ENCODE results near the gene COG2.

GRCh38 chr1:230661976-230662375, 19.7 kb downstream of the COG2 start:
- TF ChIP-seq CTCF (IDR thresholded peaks at IDR 0.05): no peak
- no peak for TF ChIP-seq EP300 (IDR thresholded peaks at IDR 0.05)
- TF ChIP-seq POLR2AphosphoS5 (IDR thresholded peaks at IDR 0.05): no peak
- no peak for TF ChIP-seq POLR2A (IDR thresholded peaks at IDR 0.05)
